NB4 (cell line): ENCODE data around the gene PRKCE.

Source experiments
- CTCF ChIP-seq: IDR thresholded peaks from one replicate; pipeline ENCODE4 v1.5.1; 2012; ENCODE audit warnings: low read depth, low read length
- MAX ChIP-seq: IDR thresholded peaks from 2 replicates; pipeline ENCODE4 v1.6.1; 2011; ENCODE audit warnings: low read depth, low read length
- MYC ChIP-seq: IDR thresholded peaks from 2 replicates; pipeline ENCODE4 v1.6.1; 2011; ENCODE audit warnings: low read depth, low read length

DNA sequence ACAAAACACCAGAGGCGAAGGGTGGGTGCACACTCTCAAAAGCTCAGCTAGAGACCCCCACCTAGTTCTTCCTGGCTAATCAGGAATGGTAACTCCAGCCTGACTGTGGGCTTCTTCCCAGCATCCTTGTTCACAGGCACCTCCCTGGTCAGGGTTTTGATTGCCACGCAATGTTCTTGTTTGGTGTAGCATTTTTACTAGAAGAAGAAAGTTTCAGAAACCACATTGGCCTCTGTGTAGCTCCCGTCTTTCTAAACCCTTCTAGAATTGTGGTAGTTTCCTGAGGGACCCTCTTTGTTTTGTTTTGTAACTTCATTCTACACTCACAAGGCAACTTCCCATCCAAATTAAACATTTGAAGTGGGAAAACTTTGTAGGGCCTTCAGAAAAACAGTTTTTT lies 391.2 kb downstream of the PRKCE start:
- TF ChIP-seq CTCF (no peak), MYC (no peak), MAX (no peak)
